Skin epidermis (tissue), 12 donors: ENCODE results near the gene ALCAM.

Experiments
- H3K27ac ChIP-seq, 21 experiments: fragments of 200-600 bp; sonication (generic) in 11 of 21; one replicate each; pipeline ENCODE4 v1.5.0; 2020; ENCODE audit warnings: mild to moderate bottlenecking in 3 of 21, inconsistent platforms in 2 of 21, moderate library complexity in 2 of 21
- H3K4me3 ChIP-seq, 7 experiments: fragments of 200-600 bp; sonication (generic) in 2 of 7; one replicate each; pipeline ENCODE4 v1.5.0; 2020; ENCODE audit warnings: inconsistent platforms in 2 of 7, mild to moderate bottlenecking in 2 of 7, moderate library complexity in 1 of 7

Gene ALCAM

GRCh38 chr3:105513886-105514285 lies 147.2 kb downstream of the ALCAM start:
- Histone ChIP-seq H3K27ac (no peak overlapping the region), H3K4me3 (no peak overlapping the region)

- Histone ChIP-seq H3K4me3 (no peak overlapping the region), H3K27ac (no peak overlapping the region)
Observed at GRCh38 chr3:105515372-105515771, 148.7 kb downstream of the ALCAM start.

GRCh38 chr3:105516972-105517371 lies 150.3 kb downstream of the ALCAM start:
- H3K27ac ChIP-seq, result no peak overlapping the region
- H3K4me3 ChIP-seq, result no peak overlapping the region

- no peak overlapping the region for H3K27ac ChIP-seq
- H3K4me3 ChIP-seq, result no peak overlapping the region
Observed at GRCh38 chr3:105518203-105518602, 151.5 kb downstream of the ALCAM start.

GRCh38 chr3:105518806-105519418 lies 152.2 kb downstream of the ALCAM start:
- no peak overlapping the region for H3K27ac ChIP-seq
- no peak overlapping the region for H3K4me3 ChIP-seq

- H3K4me3 ChIP-seq, result no peak overlapping the region
- no peak overlapping the region for H3K27ac ChIP-seq
Observed at GRCh38 chr3:105521770-105522169, 155.1 kb downstream of the ALCAM start.

- Histone ChIP-seq H3K27ac (no peak overlapping the region), H3K4me3 (no peak overlapping the region)
Observed at GRCh38 chr3:105523501-105523900, 156.8 kb downstream of the ALCAM start.

- no peak overlapping the region for H3K27ac ChIP-seq
Observed at GRCh38 chr3:105525531-105525930, 158.8 kb downstream of the ALCAM start.

GRCh38 chr3:105526360-105527111 lies 159.8 kb downstream of the ALCAM start:
- Histone ChIP-seq H3K27ac (no peak overlapping the region), H3K4me3 (no peak overlapping the region)

More at GRCh38 chr3:105525531-105525930, 158.8 kb downstream of the ALCAM start:
- no peak overlapping the region for H3K4me3 ChIP-seq

GRCh38 chr3:105527535-105527934 lies 160.8 kb downstream of the ALCAM start:
- H3K4me3 ChIP-seq, result no peak overlapping the region
- H3K27ac ChIP-seq, result no peak overlapping the region

GRCh38 chr3:105527949-105528348 lies 161.2 kb downstream of the ALCAM start:
- no peak overlapping the region for H3K27ac ChIP-seq

GRCh38 chr3:105528955-105529354 lies 162.2 kb downstream of the ALCAM start:
- Histone ChIP-seq H3K27ac (no peak overlapping the region), H3K4me3 (no peak overlapping the region)

More at GRCh38 chr3:105527949-105528348, 161.2 kb downstream of the ALCAM start:
- H3K4me3 ChIP-seq, result no peak overlapping the region

GRCh38 chr3:105529456-105529855 lies 162.7 kb downstream of the ALCAM start:
- H3K27ac ChIP-seq, result no peak overlapping the region
- H3K4me3 ChIP-seq, result no peak overlapping the region

- no peak overlapping the region for H3K27ac ChIP-seq
- no peak overlapping the region for H3K4me3 ChIP-seq
Observed at GRCh38 chr3:105532251-105532650, 165.5 kb downstream of the ALCAM start.

- no peak overlapping the region for H3K27ac ChIP-seq
- no peak overlapping the region for H3K4me3 ChIP-seq
Observed at GRCh38 chr3:105533960-105534359, 167.3 kb downstream of the ALCAM start.

- Histone ChIP-seq H3K4me3 (no peak overlapping the region), H3K27ac (no peak overlapping the region)
Observed at GRCh38 chr3:105534491-105534890, 167.8 kb downstream of the ALCAM start.

- Histone ChIP-seq H3K4me3 (no peak overlapping the region), H3K27ac (no peak overlapping the region)
Observed at GRCh38 chr3:105537371-105538080, 170.8 kb downstream of the ALCAM start.

- Histone ChIP-seq H3K27ac (no peak overlapping the region), H3K4me3 (no peak overlapping the region)
Observed at GRCh38 chr3:105538483-105538882, 171.8 kb downstream of the ALCAM start.

GRCh38 chr3:105539897-105540296 lies 173.2 kb downstream of the ALCAM start:
- Histone ChIP-seq H3K4me3 (no peak overlapping the region), H3K27ac (no peak overlapping the region)

GRCh38 chr3:105542282-105543019 lies 175.7 kb downstream of the ALCAM start:
- H3K27ac ChIP-seq, result no peak overlapping the region
- H3K4me3 ChIP-seq, result no peak overlapping the region
